IMR-90 (cell line): Measurements from ENCODE around the gene ATRN. TPM values are rescaled to one million over a fixed set of nuclear protein-coding genes. Genes with fewer than 3 reads are reported as not detected.

Experiments
- ATAC-seq: fragments of 200-7000 bp; cut with Tn5 transposase; 2 replicates; pipeline ENCODE4 v1.9.1; 2020; ENCODE audit warnings: low read depth, mild to moderate bottlenecking, moderate library complexity
- BruUV-seq: library from RNA; stranded (reverse); fragments of 400-500 nt; replicated peaks from 2 replicates; lab custom pipeline; 2021; lab: Mats Ljungman, UMichigan
- CTCF ChIA-PET: fragments of 300-600 bp; formaldehyde crosslinking; extraction: SDS; loops from one replicate; lab custom pipeline; 2021; ENCODE audit warnings: antibody characterized with exemption; lab: Yijun Ruan, JAX
- POLR2A ChIA-PET: fragments of 300-600 bp; sonication (Branson Sonifier 250); formaldehyde crosslinking; loops from one replicate; lab custom pipeline; 2022; ENCODE audit warnings: antibody characterized with exemption; ENCODE audit not compliant: unreplicated experiment; lab: Charles Lee
- DNase-seq: peaks from one replicate; pipeline ENCODE4 v3.0.0; 2013
- H2AFZ ChIP-seq: replicated peaks from 2 replicates; pipeline ENCODE3; 2013; ENCODE audit warnings: low read length, mild to moderate bottlenecking; ENCODE audit not compliant: poor library complexity
- H2AK5ac ChIP-seq: 2 replicates; pipeline ENCODE4 v1.6.1; 2013; ENCODE audit warnings: low read depth, low read length, inconsistent platforms
- H2AK9ac ChIP-seq: replicated peaks from 2 replicates; pipeline ENCODE3; 2013; ENCODE audit warnings: mild to moderate bottlenecking, low read depth, low read length, moderate library complexity; ENCODE audit not compliant: poor library complexity
- H2BK120ac ChIP-seq: 2 replicates; pipeline ENCODE4 v1.6.1; 2013; ENCODE audit warnings: low read depth, low read length, inconsistent platforms
- H2BK15ac ChIP-seq: 3 replicates; pipeline ENCODE4 v1.6.1; 2013; ENCODE audit warnings: low read depth, low read length, inconsistent platforms
- H2BK20ac ChIP-seq: 2 replicates; pipeline ENCODE4 v1.6.1; 2013; ENCODE audit warnings: low read depth, mild to moderate bottlenecking, inconsistent platforms, low read length, moderate library complexity
- H2BK5ac ChIP-seq: 2 replicates; pipeline ENCODE4 v1.6.1; 2013; ENCODE audit warnings: mild to moderate bottlenecking, low read depth, low read length, inconsistent platforms; ENCODE audit not compliant: poor library complexity, severe bottlenecking
- H3K14ac ChIP-seq: replicated peaks from 2 replicates; pipeline ENCODE4 v1.6.1; 2013; ENCODE audit warnings: low read depth, low read length, inconsistent platforms
- H3K18ac ChIP-seq: 2 replicates; pipeline ENCODE4 v1.6.1; 2013; ENCODE audit warnings: low read depth, low read length, control low read depth
- H3K23ac ChIP-seq: 2 replicates; pipeline ENCODE4 v1.6.1; 2013; ENCODE audit warnings: low read depth, low read length, inconsistent platforms
- H3K27ac ChIP-seq: 2 replicates; pipeline ENCODE4 v1.5.1; 2013; ENCODE audit warnings: mild to moderate bottlenecking, control low read depth, low read length; ENCODE audit not compliant: insufficient read depth
- H3K27me3 ChIP-seq: 2 replicates; pipeline ENCODE4 v1.6.1; 2013; ENCODE audit warnings: low read length; ENCODE audit not compliant: control insufficient read depth, insufficient read depth
- H3K36me3 ChIP-seq: 2 replicates; pipeline ENCODE4 v1.6.1; 2013; ENCODE audit warnings: low read length, mixed read lengths; ENCODE audit not compliant: control insufficient read depth, insufficient read depth
- H3K4ac ChIP-seq: 2 replicates; pipeline ENCODE4 v1.6.1; 2013; ENCODE audit warnings: low read depth, low read length, inconsistent platforms
- H3K4me1 ChIP-seq: 2 replicates; pipeline ENCODE4 v1.6.1; 2013; ENCODE audit warnings: low read length, mixed read lengths; ENCODE audit not compliant: control insufficient read depth, insufficient read depth
- H3K4me2 ChIP-seq: 2 replicates; pipeline ENCODE4 v1.6.1; 2013; ENCODE audit warnings: low read depth, mild to moderate bottlenecking, control low read depth, low read length, moderate library complexity
- H3K4me3 ChIP-seq: 2 replicates; pipeline ENCODE4 v1.5.1; 2013; ENCODE audit warnings: low read depth, mild to moderate bottlenecking, control low read depth, low read length, moderate library complexity; ENCODE audit not compliant: insufficient read depth
- H3K56ac ChIP-seq: 2 replicates; pipeline ENCODE4 v1.6.1; 2013; ENCODE audit warnings: low read length, inconsistent platforms; ENCODE audit not compliant: insufficient read depth; ENCODE audit errors: extremely low read depth
- H3K79me1 ChIP-seq, 2 experiments: 2 replicates each; pipeline ENCODE4 v1.6.1; 2013; ENCODE audit warnings: low read length in 2 of 2, inconsistent platforms in 1 of 2, low read depth in 1 of 2
- H3K9ac ChIP-seq: 2 replicates; pipeline ENCODE4 v1.6.1; 2013; ENCODE audit warnings: low read depth, low read length, control low read depth
- H3K9me1 ChIP-seq: 2 replicates; pipeline ENCODE4 v1.6.1; 2013; ENCODE audit warnings: low read length, inconsistent platforms; ENCODE audit not compliant: insufficient read depth
- H3K9me3 ChIP-seq: 2 replicates; pipeline ENCODE4 v1.6.1; 2013; ENCODE audit warnings: low read length; ENCODE audit not compliant: control insufficient read depth, insufficient read depth
- H4K20me1 ChIP-seq: 2 replicates; pipeline ENCODE4 v1.6.1; 2013; ENCODE audit warnings: low read length, inconsistent platforms; ENCODE audit not compliant: insufficient read depth
- H4K5ac ChIP-seq: 2 replicates; pipeline ENCODE4 v1.6.1; 2013; ENCODE audit warnings: mild to moderate bottlenecking, low read depth, low read length, control low read depth
- H4K8ac ChIP-seq, 2 experiments: 2 replicates each; pipeline ENCODE4 v1.6.1; 2013; ENCODE audit warnings: low read depth in 2 of 2, low read length in 2 of 2, control low read depth in 1 of 2, inconsistent platforms in 1 of 2
- H4K91ac ChIP-seq: 2 replicates; pipeline ENCODE4 v1.6.1; 2013; ENCODE audit warnings: low read depth, low read length, inconsistent platforms; ENCODE audit not compliant: insufficient read depth
- BHLHE40 ChIP-seq: fragments of 150-350 bp; IDR thresholded peaks from 2 replicates; pipeline ENCODE4 v1.6.1; 2016; ENCODE audit warnings: mild to moderate bottlenecking, low read depth, low read length
- CEBPB ChIP-seq: IDR thresholded peaks from 2 replicates; pipeline ENCODE4 v1.6.1; 2012; ENCODE audit warnings: low read depth, low read length, improper control_type of control experiment
- CHD1 ChIP-seq: IDR thresholded peaks from 2 replicates; pipeline ENCODE4 v1.6.1; 2012; ENCODE audit warnings: low read depth, low read length, improper control_type of control experiment
- CTCF ChIP-seq: conservative IDR thresholded peaks from 2 replicates; pipeline ENCODE4 v1.5.1; 2012; ENCODE audit warnings: mild to moderate bottlenecking, low read depth, low read length, improper control_type of control experiment
- ELK1 ChIP-seq: fragments of 150-350 bp; IDR thresholded peaks from 2 replicates; pipeline ENCODE4 v1.6.1; 2016; ENCODE audit warnings: low read depth, mild to moderate bottlenecking, low read length, moderate library complexity, borderline replicate concordance
- FOS ChIP-seq: fragments of 150-350 bp; IDR thresholded peaks from 2 replicates; pipeline ENCODE4 v1.6.1; 2016; ENCODE audit warnings: low read depth, low read length
- MAFK ChIP-seq: IDR thresholded peaks from 2 replicates; pipeline ENCODE4 v1.6.1; 2012; ENCODE audit warnings: low read depth, low read length, improper control_type of control experiment
- MAZ ChIP-seq: IDR thresholded peaks from 2 replicates; pipeline ENCODE4 v1.6.1; 2012; ENCODE audit warnings: low read depth, mild to moderate bottlenecking, low read length, improper control_type of control experiment, moderate library complexity, borderline replicate concordance
- MXI1 ChIP-seq: IDR thresholded peaks from 2 replicates; pipeline ENCODE4 v1.6.1; 2012; ENCODE audit warnings: low read depth, mild to moderate bottlenecking, low read length, moderate library complexity, borderline replicate concordance
- POLR2A ChIP-seq: IDR thresholded peaks from 2 replicates; pipeline ENCODE4 v1.6.1; 2012; ENCODE audit warnings: mild to moderate bottlenecking, low read depth, low read length
- RAD21 ChIP-seq: IDR thresholded peaks from 2 replicates; pipeline ENCODE4 v1.6.1; 2012; ENCODE audit warnings: low read length, improper control_type of control experiment
- RCOR1 ChIP-seq: IDR thresholded peaks from 2 replicates; pipeline ENCODE4 v1.6.1; 2012; ENCODE audit warnings: mild to moderate bottlenecking, low read length, improper control_type of control experiment; ENCODE audit not compliant: insufficient replicate concordance
- RFX5 ChIP-seq: IDR thresholded peaks from 2 replicates; pipeline ENCODE4 v1.8.0; 2012; ENCODE audit warnings: low read depth, mild to moderate bottlenecking, low read length, moderate library complexity
- SMC3 ChIP-seq: fragments of 150-350 bp; IDR thresholded peaks from 2 replicates; pipeline ENCODE4 v1.6.1; 2016; ENCODE audit warnings: low read depth, mild to moderate bottlenecking, antibody characterized with exemption, low read length, moderate library complexity
- WGBS, 2 experiments: methylation state at CpG; one replicate each; pipeline versions ENCODE4 v1.1.5 to v1.1.7; 2013; ENCODE audit warnings: missing lambda C conversion rate in 2 of 2; ENCODE audit not compliant: insufficient read length in 1 of 2; ENCODE audit errors: extremely low coverage in 2 of 2; 5-methylcytosine and 5-hydroxymethylcytosine counted together
- dilution Hi-C: fragments of 300-500 bp; cut with HindIII; formaldehyde crosslinking; loops from one replicate; pipeline ENCODE4 v1.14.3; 2018; ENCODE audit warnings: low sequenced_read_pairs; ENCODE audit not compliant: unreplicated experiment
- in situ Hi-C: fragments of 300-500 bp; cut with MboI; formaldehyde crosslinking; loops from 3 replicates; pipeline ENCODE4 v1.14.3; 2019; ENCODE audit warnings: low sequenced_read_pairs, inconsistent platforms, mixed read lengths
- intact Hi-C: fragments of 100-400 bp; cut with micrococcal nuclease; formaldehyde crosslinking; loops from 2 replicates; pipeline ENCODE4 v1.10.0; 2022
- polyA plus RNA-seq, 3 experiments: library from polyadenylated mRNA; depleted of rRNA; stranded (reverse); fragments of >200 nt; gene quantifications; 2 replicates each; pipeline ENCODE4 v1.2.3, GENCODE V29; 2012; ENCODE audit warnings: low replicate concordance in 1 of 3
- total RNA-seq: library from RNA; depleted of rRNA; stranded (reverse); fragments of >200 nt; gene quantifications from 2 replicates; pipeline ENCODE4 v1.2.3, GENCODE V29; 2012
- TF ChIP-seq, protein P1 (sequence below): fragments of 150-350 bp; IDR thresholded peaks from 2 replicates; pipeline ENCODE4 v1.6.1; 2017; ENCODE audit warnings: mild to moderate bottlenecking, antibody characterized with exemption, low read length, low read depth

The ATRN gene
- total and polyA plus RNA-seq, 2 of the 4 experiments (the other 2 are of a cell fraction): 32.3 to 46.2 TPM

GRCh38 chr20:3465301-3465700 lies 5.5 kb upstream of the ATRN start:
- Histone ChIP-seq H3K4me3 (no peak overlapping the region), H3K18ac (no peak overlapping the region), H3K9ac (no peak overlapping the region), H2BK20ac (no peak overlapping the region), H3K56ac (no peak overlapping the region), H3K79me1 (peaks cover 0 to under 1% of the 10 kb centered on the region in 2 experiments; a peak in 1 of 4 replicates), H3K23ac (no peak overlapping the region), H3K4me1 (no peaks in the 10 kb centered on the region), H2BK5ac (no peak overlapping the region), H3K4ac (no peak overlapping the region), H3K27me3 (peaks cover 12% of the 10 kb centered on the region), H3K4me2 (no peak overlapping the region), H2AK5ac (no peak overlapping the region), H4K8ac (no peak overlapping the region), H2BK15ac (no peak overlapping the region), H4K5ac (no peak overlapping the region), H3K9me3 (no peaks in the 10 kb centered on the region), H3K27ac (no peak overlapping the region), H2AK9ac (no peak overlapping the region), H3K36me3 (no peaks in the 10 kb centered on the region), H4K20me1 (no peaks in the 10 kb centered on the region), H2AFZ (no peak overlapping the region), H4K91ac (no peak overlapping the region), H3K9me1 (no peaks in the 10 kb centered on the region), H2BK120ac (no peak overlapping the region), H3K14ac (no peak overlapping the region)
- ChIA-PET CTCF (interaction anchor here (0.5 kb wide), 1 partner anchor 12 kb away, joined by 3 read pairs; no protein-coding TSS in a partner anchor), POLR2A (no interaction called here)
- dilution Hi-C loops: no loop called here
- intact Hi-C loops: no loop called here
- TF ChIP-seq BHLHE40: no peak
- TF ChIP-seq, protein P1, sequence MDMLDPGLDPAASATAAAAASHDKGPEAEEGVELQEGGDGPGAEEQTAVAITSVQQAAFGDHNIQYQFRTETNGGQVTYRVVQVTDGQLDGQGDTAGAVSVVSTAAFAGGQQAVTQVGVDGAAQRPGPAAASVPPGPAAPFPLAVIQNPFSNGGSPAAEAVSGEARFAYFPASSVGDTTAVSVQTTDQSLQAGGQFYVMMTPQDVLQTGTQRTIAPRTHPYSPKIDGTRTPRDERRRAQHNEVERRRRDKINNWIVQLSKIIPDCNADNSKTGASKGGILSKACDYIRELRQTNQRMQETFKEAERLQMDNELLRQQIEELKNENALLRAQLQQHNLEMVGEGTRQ: no peak
- no peak for TF ChIP-seq ELK1
- TF ChIP-seq SMC3: no peak
- no peak for TF ChIP-seq CEBPB
- no peak for TF ChIP-seq MAFK
- no peak for TF ChIP-seq CTCF
- no peak for TF ChIP-seq MXI1
- TF ChIP-seq RFX5: no peak
- no peak for TF ChIP-seq POLR2A
- TF ChIP-seq CHD1: no peak
- TF ChIP-seq RCOR1: no peak
- TF ChIP-seq MAZ: no peak
- TF ChIP-seq RAD21: no peak
- TF ChIP-seq FOS: no peak
- ATAC-seq (no peak), DNase-seq (no peak)
- in situ Hi-C loops: no loop called here
- no TSS peak for BruUV-seq
- WGBS, 2 experiments: no CpG with 5 or more reads among the region's 1 CpG
